Keratinocyte (primary cell): ENCODE data around the gene MYLK4.

Experiments
- EZH2 ChIP-seq: IDR thresholded peaks from one replicate; pipeline ENCODE4 v1.6.1; 2012; ENCODE audit warnings: inconsistent platforms, mild to moderate bottlenecking, low read length, moderate library complexity
- TF ChIP-seq, protein P1 (sequence below), 3 experiments: IDR thresholded peaks in 1 of 3; conservative IDR thresholded peaks in 1 of 3; optimal IDR thresholded peaks in 1 of 3; 2 replicates in 2 of 3; 3 replicates in 1 of 3; pipeline versions ENCODE3 to v1.5.1; 2011; ENCODE audit warnings: low read length in 3 of 3, mild to moderate bottlenecking in 3 of 3, moderate library complexity in 2 of 3, control low read depth in 1 of 3, inconsistent platforms in 1 of 3; ENCODE audit not compliant: insufficient read depth in 2 of 3; ENCODE audit errors: extremely low read depth in 1 of 3

DNA sequence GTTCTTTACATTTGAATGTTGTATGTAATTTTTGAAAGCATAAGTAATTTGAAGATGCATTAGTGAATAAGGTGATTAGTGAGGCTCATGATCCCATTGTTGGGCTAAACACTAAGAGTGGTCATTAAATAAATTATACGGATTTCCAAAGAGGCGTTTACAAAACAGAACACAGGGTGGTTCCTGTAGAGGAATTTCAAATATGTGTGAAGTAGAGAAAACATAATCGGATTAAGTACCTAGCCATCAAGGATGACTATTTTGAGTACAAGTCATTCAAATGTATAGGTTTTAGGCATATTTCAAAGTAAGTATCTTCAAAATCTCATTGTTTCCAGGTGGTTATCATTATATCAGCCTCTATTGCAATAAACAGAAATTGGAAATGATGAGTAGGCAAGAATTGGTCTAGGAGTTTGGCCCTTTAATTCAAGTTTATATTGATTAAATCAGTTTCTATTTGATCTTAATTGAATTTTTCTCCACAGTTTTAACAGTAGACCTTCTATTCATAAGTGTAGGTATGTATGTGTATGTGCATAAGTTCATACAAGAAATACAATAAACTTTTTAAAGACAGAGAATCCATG, 94.8 kb downstream of the MYLK4 start:
- TF ChIP-seq EZH2: no peak
- TF ChIP-seq, protein P1, sequence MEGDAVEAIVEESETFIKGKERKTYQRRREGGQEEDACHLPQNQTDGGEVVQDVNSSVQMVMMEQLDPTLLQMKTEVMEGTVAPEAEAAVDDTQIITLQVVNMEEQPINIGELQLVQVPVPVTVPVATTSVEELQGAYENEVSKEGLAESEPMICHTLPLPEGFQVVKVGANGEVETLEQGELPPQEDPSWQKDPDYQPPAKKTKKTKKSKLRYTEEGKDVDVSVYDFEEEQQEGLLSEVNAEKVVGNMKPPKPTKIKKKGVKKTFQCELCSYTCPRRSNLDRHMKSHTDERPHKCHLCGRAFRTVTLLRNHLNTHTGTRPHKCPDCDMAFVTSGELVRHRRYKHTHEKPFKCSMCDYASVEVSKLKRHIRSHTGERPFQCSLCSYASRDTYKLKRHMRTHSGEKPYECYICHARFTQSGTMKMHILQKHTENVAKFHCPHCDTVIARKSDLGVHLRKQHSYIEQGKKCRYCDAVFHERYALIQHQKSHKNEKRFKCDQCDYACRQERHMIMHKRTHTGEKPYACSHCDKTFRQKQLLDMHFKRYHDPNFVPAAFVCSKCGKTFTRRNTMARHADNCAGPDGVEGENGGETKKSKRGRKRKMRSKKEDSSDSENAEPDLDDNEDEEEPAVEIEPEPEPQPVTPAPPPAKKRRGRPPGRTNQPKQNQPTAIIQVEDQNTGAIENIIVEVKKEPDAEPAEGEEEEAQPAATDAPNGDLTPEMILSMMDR (optimal IDR thresholded peaks at IDR 0.05 in 1 of 3, IDR thresholded peaks at IDR 0.05 in 1 of 3, conservative IDR thresholded peaks at IDR 0.05 in 1 of 3; ENCODE audit: extremely low read depth in 1 of 3, insufficient read depth in 2 of 3, low read length in 3 of 3): no peak
